ENCODE measurements around the gene CSTPP1.

Gene CSTPP1

GRCh38 chr11:46936138-46937110 lies at the start of gene CSTPP1:
TSS of gene CSTPP1 (plus strand) at chr11:46936761. CDS start at chr11:46936806, 45 bp downstream.
- DNase-seq (ENCODE audit: low read depth in 2 of 3, low spot score in 2 of 3), result peak; percentile 84 to 92 (median 90)

GRCh38 chr11:46888636-46889035 lies 47.9 kb upstream of the CSTPP1 start:
- DNase-seq (ENCODE audit: low read depth in 2 of 3, low spot score in 2 of 3), result no peak

GRCh38 chr11:46889251-46889650 lies 47.3 kb upstream of the CSTPP1 start:
- no peak for DNase-seq (ENCODE audit: low read depth in 2 of 3, low spot score in 2 of 3)

GRCh38 chr11:46889689-46890475 lies 46.7 kb upstream of the CSTPP1 start:
- DNase-seq (ENCODE audit: low read depth in 2 of 3, low spot score in 2 of 3), result peak in 2 of 3 experiments; percentile 50 to 65

- no peak for DNase-seq (ENCODE audit: low read depth in 2 of 3, low spot score in 2 of 3)
Observed at GRCh38 chr11:46890665-46891064, 45.9 kb upstream of the CSTPP1 start.

- DNase-seq (ENCODE audit: low read depth in 2 of 3, low spot score in 2 of 3), result no peak
Observed at GRCh38 chr11:46892109-46892508, 44.5 kb upstream of the CSTPP1 start.

- no peak for DNase-seq (ENCODE audit: low read depth in 2 of 3, low spot score in 2 of 3)
Observed at GRCh38 chr11:46892838-46893237, 43.7 kb upstream of the CSTPP1 start.

- no peak for DNase-seq (ENCODE audit: low read depth in 2 of 3, low spot score in 2 of 3)
Observed at GRCh38 chr11:46894506-46894905, 42.1 kb upstream of the CSTPP1 start.

GRCh38 chr11:46894961-46895360 lies 41.6 kb upstream of the CSTPP1 start:
- DNase-seq (ENCODE audit: low read depth in 2 of 3, low spot score in 2 of 3), result no peak

GRCh38 chr11:46895821-46896220 lies 40.7 kb upstream of the CSTPP1 start:
- DNase-seq (ENCODE audit: low read depth in 2 of 3, low spot score in 2 of 3), result no peak

- no peak for DNase-seq (ENCODE audit: low read depth in 2 of 3, low spot score in 2 of 3)
Observed at GRCh38 chr11:46896719-46897406, 39.7 kb upstream of the CSTPP1 start.

GRCh38 chr11:46898396-46899095 lies 38.0 kb upstream of the CSTPP1 start:
- DNase-seq (ENCODE audit: low read depth in 2 of 3, low spot score in 2 of 3), result no peak

GRCh38 chr11:46899501-46900025 lies 37.0 kb upstream of the CSTPP1 start:
- no peak for DNase-seq (ENCODE audit: low read depth in 2 of 3, low spot score in 2 of 3)

- DNase-seq (ENCODE audit: low read depth in 2 of 3, low spot score in 2 of 3), result no peak
Observed at GRCh38 chr11:46900091-46900746, 36.3 kb upstream of the CSTPP1 start.

GRCh38 chr11:46901156-46901555 lies 35.4 kb upstream of the CSTPP1 start:
- no peak for DNase-seq (ENCODE audit: low read depth in 2 of 3, low spot score in 2 of 3)

GRCh38 chr11:46902694-46903093 lies 33.9 kb upstream of the CSTPP1 start:
- no peak for DNase-seq (ENCODE audit: low read depth in 2 of 3, low spot score in 2 of 3)

GRCh38 chr11:46903846-46904245 lies 32.7 kb upstream of the CSTPP1 start:
- DNase-seq (ENCODE audit: low read depth in 2 of 3, low spot score in 2 of 3), result no peak

GRCh38 chr11:46905806-46906205 lies 30.8 kb upstream of the CSTPP1 start:
- DNase-seq (ENCODE audit: low read depth in 2 of 3, low spot score in 2 of 3), result no peak

GRCh38 chr11:46906609-46907041 lies 29.9 kb upstream of the CSTPP1 start:
- no peak for DNase-seq (ENCODE audit: low read depth in 2 of 3, low spot score in 2 of 3)

- DNase-seq (ENCODE audit: low read depth in 2 of 3, low spot score in 2 of 3), result no peak
Observed at GRCh38 chr11:46907606-46908005, 29.0 kb upstream of the CSTPP1 start.

Data from activated CD8-positive, alpha-beta memory T cell treated with anti-CD3 and anti-CD28 coated beads for 48 hours (primary cell).